T47D (cell line): ENCODE results near the gene PRRT3.
"Not testable (repeated sequence)": the region's sequence is repeated elsewhere in the genome, so short reads cannot be mapped to it uniquely, and the experiment has no call there.

Experiments used
- DNase-seq, 2 experiments: peaks; one replicate each; pipeline versions ENCODE4 v3.0.0 to v3.0.0-alpha.2; 2011 to 2012; ENCODE audit warnings: low read depth in 1 of 2, low spot score in 1 of 2
- JUND ChIP-seq: IDR thresholded peaks from 2 replicates; pipeline ENCODE4 v1.6.1; 2012; ENCODE audit warnings: low read depth
- in situ Hi-C: cut with HindIII; loops from 2 replicates; pipeline ENCODE4 v1.10.0; 2016; ENCODE audit warnings: low sequenced_read_pairs, low pct_unique_long_range_greater_than_20kb

PRRT3 gene

DNA sequence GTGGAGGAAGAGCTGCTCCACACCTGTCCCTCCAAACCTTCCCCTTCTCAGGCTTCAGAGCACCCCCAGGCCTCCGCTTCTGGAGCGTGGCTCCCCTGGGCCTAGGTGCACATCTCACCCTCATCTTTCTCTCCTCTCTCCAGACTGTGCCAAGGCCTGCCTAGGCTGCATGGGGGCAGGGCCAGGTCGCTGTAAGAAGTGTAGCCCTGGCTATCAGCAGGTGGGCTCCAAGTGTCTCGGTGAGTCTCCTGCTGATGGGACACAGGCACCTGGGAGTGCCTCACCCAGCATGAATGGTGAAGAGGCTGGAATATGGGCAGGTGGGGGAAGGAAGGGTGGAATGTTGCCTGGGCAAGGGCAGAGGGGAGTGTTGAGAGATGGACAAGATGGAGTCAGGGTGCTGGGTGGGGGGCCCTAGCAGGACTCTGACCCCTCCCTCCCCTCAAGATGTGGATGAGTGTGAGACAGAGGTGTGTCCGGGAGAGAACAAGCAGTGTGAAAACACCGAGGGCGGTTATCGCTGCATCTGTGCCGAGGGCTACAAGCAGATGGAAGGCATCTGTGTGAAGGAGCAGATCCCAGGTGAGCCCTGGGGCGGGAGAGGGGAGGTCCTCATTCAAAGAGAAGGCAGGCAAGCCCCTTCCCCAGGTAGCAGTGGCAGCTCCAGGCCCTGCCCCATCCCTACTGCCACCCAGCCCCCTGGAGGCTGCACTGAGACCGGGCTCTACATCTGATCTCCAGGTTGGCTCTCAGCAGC lies 9.1 kb downstream of the PRRT3 start:
- TF ChIP-seq JUND, result no peak
- DNase-seq, result no peak
- in situ Hi-C loops, result no loop called here

DNA sequence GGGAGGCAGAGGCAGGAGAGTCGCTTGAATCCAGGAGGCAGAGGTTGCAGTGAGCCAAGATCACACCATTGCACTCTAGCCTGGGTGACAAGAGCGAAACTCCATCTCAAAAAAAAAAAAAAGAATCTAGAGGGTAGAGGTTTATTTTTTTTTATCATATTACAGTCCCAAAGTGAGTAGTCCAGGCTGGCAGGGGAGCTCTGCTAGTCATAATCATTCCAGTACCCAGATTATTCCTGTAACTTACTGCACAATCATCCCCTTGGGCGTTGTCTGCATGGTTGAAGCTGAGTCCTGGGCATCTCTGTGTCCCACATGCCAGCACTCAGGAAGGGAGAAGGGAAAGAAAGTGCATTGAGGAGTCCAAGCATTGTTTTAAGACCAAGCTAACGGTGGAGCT lies 10.0 kb downstream of the PRRT3 start:
- no peak for TF ChIP-seq JUND
- in situ Hi-C loops, result no loop called here
- DNase-seq, result no peak

DNA sequence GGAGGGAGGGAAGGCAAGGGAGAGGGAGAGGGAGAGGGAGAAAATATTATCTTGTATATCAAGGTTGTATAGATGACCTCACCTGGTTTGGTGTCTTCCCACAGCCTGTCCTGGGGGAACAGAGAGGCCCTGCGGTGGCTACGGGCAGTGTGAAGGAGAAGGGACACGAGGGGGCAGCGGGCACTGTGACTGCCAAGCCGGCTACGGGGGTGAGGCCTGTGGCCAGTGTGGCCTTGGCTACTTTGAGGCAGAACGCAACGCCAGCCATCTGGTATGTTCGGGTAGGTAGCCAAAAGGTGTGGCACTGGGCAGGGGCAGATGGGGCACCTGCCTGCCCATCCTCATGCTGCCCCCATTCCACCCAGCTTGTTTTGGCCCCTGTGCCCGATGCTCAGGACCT lies 11.5 kb downstream of the PRRT3 start:
- TF ChIP-seq JUND, result no peak
- in situ Hi-C loops, result no loop called here
- no peak for DNase-seq

DNA sequence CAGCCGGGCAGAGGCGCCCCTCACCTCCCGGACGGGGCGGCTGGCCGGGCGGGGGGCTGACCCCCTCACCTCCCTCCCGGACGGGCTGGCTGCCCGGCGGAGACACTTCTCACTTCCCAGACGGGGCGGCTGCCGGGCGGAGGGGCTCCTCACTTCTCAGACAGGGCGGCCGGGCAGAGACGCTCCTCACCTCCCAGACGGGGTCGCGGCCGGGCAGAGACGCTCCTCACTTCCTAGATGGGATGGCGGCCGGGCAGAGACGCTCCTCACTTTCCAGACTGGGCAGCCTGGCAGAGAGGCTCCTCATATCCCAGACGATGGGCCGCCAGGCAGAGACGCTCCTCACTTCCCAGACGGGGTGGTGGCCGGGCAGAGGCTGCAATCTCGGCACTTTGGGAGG lies 12.3 kb downstream of the PRRT3 start:
- DNase-seq, in situ Hi-C loops: not testable (repeated sequence)

DNA sequence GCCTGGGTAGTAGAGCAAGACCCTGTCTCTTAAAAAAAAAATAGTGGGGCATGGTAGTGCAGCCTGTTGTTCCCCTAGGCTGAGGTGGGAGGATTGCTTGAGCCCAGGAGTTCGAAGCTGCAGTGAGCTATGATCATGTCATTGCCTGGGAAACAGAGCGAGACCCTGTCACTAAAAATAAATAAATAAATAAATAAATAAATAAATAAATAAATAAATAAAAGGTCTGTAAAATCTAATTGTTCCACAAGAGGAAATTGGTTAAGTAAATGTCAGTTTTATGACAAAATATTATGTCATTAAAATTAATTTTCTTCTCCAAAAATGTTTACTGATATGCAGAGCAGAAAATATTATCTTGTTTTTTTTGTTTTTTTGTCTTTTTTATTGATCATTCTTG lies 13.2 kb downstream of the PRRT3 start:
- in situ Hi-C loops, result no loop called here
- TF ChIP-seq JUND, result no peak
- DNase-seq, result no peak

DNA sequence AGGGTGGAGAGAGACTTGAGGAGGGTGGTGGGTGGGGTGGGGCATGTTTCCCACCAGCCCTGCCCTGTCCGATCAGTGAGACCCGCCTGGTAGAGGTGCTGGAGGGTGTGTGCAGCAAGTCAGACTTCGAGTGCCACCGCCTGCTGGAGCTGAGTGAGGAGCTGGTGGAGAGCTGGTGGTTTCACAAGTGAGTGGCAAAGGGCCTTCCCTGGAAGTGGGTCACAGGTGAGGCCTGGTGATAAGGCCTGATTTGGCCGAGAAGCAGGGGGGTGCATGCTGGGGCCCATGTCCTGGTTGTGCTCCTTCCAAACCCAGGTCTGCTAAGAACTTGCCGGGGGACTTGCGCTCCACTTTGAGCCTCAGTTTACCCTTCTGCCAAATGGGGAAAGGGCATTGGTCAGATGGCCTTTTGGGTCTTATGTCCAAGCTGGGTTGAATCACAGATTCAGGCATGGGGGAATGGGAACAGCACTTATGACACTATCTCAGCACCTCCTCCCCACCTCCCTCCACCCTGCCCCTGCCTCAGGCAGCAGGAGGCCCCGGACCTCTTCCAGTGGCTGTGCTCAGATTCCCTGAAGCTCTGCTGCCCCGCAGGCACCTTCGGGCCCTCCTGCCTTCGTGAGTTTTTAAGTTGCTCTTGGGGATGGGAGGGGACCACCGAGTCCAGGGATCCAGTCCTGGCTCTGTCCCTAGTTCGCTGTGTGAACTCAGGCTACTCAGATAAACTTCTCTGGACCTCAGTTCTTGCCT lies 14.5 kb downstream of the PRRT3 start:
- in situ Hi-C loops, result no loop called here
- TF ChIP-seq JUND, result no peak
- DNase-seq, result no peak

DNA sequence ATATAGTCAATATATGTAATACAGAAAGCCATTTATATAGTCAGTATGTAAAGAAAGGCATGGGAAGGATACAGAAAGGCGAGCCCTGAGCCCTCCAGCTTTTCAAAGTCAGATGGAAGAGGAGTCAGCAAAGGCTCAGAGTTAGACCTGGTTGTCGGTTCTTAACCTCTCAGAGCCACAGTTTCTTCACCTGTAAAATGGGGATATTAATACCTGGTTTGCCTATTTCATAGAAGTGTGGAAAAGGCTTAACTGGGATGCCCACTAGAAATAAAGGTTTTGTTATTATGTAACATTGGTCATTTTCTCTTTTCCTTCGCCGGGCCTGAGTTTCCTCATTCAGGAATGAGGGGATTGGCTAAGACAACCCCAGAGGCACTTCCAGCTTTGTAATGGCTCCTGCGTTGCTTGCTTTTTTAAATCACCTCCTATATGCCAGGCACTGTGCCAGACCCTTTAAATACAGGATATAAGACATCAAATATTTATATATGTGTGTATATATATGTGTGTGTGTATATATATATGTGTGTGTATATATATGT lies 16.2 kb downstream of the PRRT3 start:
- in situ Hi-C loops, result no loop called here
- no peak for DNase-seq
- no peak for TF ChIP-seq JUND

DNA sequence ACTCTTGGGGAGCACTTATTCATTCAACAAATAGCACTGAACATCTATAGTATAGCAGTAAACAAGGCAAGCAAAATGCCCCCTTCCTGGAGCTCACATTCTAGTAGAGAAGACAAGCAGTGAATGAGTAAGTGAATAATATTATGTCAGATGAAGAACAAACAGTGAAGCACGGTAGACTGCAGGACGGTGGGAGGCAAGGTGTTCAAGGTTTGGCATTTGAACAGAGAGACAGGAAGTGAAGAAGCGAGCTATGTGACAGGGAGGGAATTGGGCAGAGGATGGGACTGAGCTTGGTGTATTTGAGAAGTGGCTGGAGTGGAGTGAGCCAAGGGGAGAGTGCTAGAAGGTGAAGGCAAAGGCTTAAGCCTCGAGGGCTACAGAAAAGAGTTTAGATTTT lies 17.2 kb downstream of the PRRT3 start:
- in situ Hi-C loops, result no loop called here
- TF ChIP-seq JUND, result no peak
- no peak for DNase-seq

DNA sequence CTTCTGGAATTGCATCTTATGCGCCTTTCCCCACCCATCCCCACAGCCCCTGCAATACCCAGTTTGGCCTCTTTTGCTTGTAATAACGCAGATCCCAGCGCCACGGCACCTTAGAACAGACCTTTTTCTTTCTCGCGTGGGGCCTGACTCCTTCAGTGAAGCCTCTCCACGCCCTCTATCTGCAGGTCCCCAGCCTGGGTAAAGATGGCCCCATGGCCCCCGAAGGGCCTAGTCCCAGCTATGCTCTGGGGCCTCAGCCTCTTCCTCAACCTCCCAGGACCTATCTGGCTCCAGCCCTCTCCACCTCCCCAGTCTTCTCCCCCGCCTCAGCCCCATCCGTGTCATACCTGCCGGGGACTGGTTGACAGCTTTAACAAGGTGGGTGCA lies 18.0 kb downstream of the PRRT3 start:
- DNase-seq, result no peak

DNA sequence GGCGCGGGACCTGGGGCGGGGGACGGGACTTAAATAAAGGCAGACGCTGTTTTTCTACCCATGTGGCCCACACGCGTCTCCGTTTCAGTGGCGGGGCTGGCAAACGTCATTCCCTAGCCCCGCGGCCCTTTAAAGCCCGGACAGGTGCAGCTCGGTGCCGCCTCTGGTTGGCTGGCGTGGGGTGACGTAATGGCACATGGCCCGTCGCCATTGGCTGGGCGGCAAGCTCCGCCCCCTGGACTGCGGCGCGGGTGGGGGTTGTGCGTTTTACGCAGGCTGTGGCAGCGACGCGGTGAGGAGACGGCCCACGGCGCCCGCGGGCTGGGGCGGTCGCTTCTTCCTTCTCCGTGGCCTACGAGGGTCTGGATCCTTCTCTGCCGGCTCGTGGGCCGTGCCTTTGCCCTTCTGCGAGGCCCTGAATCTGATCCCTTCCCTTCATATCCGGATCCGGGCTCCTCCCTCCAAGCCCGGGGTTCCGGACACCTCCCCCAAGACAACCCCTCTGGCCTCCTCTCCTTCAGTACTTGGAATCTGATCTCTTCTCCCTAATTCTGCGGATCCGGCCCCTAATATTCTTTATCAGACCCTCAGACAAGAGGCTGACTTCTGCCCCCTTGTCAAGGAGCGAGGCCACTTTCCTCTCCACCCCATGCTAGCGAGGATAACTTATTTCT lies 18.5 kb downstream of the PRRT3 start, which contains the start of gene CRELD1:
TSS of gene CRELD1 (plus strand) at position 274 of the 674 bp plus-strand sequence. CDS start 605 bp downstream, outside the sequence.
- peak; percentile 67 to 98 for DNase-seq
- in situ Hi-C loops, result no loop called here
- no peak for TF ChIP-seq JUND

More for the DNA sequence above, 18.0 kb downstream of the PRRT3 start:
- TF ChIP-seq JUND, result no peak
- in situ Hi-C loops, result no loop called here

DNA sequence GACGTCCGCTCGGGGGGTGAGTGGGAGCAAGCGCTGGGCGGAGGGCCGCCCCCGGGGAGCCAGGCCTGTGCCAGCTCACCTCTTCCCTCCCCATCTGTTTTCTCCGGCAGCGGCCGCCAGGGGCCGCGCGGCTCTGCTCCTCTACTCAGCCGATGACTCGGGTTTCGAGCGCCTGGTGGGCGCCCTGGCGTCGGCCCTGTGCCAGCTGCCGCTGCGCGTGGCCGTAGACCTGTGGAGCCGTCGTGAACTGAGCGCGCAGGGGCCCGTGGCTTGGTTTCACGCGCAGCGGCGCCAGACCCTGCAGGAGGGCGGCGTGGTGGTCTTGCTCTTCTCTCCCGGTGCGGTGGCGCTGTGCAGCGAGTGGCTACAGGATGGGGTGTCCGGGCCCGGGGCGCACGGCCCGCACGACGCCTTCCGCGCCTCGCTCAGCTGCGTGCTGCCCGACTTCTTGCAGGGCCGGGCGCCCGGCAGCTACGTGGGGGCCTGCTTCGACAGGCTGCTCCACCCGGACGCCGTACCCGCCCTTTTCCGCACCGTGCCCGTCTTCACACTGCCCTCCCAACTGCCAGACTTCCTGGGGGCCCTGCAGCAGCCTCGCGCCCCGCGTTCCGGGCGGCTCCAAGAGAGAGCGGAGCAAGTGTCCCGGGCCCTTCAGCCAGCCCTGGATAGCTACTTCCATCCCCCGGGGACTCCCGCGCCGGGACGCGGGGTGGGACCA lies 19.2 kb downstream of the PRRT3 start:
- in situ Hi-C loops, result no loop called here
- no peak for TF ChIP-seq JUND
- peak in 1 of 2 experiments; percentile 82 for DNase-seq

DNA sequence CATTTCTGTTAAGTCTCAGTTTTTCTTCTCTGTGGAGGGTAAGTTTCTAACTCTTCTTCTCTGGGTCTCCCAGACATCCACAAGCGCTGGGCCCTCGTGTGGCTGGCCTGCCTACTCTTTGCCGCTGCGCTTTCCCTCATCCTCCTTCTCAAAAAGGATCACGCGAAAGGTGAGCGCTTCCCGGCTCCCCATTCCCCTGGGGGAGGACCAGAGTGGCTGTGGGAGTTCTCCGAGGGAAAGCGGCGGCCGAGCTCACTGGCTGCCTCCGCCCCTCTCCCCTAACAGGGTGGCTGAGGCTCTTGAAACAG lies 19.7 kb downstream of the PRRT3 start:
- in situ Hi-C loops, result no loop called here
- TF ChIP-seq JUND, result no peak
- DNase-seq, result no peak
